ENCODE results near the gene TMEM163. TPM values are rescaled to one million over a fixed set of nuclear protein-coding genes. Genes with fewer than 3 reads are reported as not detected.
"Not testable (repeated sequence)": the region's sequence is repeated elsewhere in the genome, so short reads cannot be mapped to it uniquely, and the experiment has no call there.

Gene TMEM163
- total RNA-seq, result 0.81 and 2.2 TPM in 2 replicates

DNA sequence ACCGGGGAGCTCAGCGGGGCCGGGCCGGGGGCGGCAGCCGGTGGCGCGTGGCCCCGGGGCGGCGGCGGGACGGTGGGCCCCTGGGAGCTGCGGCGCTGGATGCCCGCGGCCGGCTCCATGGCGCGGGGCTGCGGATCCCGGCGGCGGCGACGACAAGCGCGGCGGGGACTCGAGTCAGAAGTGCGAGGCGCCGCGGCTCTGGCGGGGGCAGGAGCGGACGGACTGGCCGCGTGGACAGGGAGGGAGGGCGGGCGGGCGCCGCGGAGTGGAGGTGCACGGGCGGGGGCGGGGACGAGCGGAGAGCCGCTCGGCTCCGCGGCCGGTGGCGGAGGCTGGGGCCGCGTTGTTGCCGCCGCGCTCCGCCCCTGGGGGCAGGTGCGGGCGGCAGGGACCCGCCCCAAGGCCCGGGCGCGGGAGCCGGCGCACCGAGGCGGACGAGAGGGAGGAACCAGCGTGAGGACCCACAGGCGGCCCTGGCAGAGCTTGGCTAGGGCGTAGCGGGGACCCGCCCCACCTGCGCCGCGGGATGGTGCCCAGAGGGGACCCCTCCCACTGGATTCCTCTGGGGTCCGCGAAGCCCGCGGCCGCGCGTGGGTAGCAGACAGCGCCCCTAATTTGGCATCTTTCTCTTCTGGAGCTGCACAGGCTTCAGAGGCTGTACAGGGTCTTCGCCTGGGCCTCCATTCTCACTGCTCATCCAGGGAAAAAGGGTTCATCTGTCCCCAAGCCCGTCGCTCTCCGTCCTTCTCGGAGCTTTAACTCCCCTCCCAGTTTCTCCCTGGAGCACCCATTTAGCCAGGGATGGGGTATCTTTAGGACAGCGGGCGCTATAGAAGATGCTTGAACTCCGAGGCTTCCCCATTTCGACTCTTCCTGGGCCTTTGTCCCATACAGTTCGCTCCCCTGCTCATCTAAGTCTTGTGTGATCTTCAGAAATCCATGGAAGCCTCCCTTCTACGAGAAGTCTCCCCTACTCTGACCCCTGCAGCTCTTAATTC is at the start of gene TMEM163:
TMEM163 (minus strand) TSS at position 184 of the 998 bp plus-strand sequence.
- no peak for DNase-seq (ENCODE audit: low read depth, low spot score)

DNA sequence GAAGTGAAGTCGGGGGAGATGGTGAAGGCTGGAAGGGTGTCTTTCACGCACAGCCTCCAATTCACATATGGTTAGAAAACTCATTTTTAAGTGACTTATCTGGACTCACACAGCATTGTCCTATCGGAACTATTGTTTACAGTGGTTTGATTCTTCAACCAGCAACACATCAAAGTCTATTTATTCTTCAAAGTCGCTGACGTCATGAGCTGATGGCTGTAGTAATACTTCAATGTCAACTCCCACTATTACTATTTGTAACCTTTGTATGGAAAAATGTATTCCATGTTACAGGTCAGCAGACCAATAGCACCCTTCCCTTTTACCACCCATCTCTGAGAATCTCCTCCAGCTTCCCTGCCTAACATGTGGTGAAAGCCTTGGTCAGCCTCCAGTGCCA is 47.8 kb upstream of the TMEM163 start:
- DNase-seq (ENCODE audit: low read depth, low spot score), result no peak

DNA sequence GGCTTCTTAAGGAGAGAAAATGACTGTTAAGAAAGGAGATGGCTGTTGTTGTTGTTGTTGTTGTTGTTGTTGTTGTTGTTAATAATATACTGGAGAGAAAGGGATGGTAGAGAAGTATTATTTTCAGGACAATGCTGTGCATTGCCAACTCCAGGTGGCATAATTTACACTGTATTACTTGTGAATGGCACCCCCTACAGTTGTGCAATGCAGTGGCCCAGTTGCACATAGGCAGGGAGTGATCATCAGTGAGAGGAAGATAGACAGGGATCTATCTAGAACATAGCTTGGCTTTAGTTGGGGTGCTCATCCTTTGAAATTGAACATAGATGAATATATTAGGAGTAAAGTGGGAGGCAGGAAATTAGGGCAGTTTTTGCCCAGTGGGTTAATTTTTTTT is 47.2 kb upstream of the TMEM163 start:
- no peak for DNase-seq (ENCODE audit: low read depth, low spot score)

DNA sequence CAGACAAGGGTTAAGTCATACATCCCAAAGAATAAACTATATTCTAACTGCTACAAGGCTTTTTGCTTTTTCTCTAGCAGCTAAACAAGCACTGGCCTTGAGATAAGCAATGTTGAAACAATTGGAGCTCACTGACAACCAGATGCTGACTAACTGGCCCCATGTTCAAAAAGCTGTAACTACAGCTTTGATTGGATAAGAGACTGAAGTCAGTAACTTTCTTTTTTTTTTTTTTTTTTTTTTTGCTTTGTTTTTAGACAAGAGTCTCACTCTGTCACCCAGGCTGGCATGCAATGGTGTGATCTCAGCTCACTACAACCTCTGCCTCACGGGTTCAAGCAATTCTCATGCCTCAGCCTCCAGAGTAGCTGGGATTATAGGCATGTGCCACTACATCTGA is 45.4 kb upstream of the TMEM163 start:
- no peak for DNase-seq (ENCODE audit: low read depth, low spot score)

DNA sequence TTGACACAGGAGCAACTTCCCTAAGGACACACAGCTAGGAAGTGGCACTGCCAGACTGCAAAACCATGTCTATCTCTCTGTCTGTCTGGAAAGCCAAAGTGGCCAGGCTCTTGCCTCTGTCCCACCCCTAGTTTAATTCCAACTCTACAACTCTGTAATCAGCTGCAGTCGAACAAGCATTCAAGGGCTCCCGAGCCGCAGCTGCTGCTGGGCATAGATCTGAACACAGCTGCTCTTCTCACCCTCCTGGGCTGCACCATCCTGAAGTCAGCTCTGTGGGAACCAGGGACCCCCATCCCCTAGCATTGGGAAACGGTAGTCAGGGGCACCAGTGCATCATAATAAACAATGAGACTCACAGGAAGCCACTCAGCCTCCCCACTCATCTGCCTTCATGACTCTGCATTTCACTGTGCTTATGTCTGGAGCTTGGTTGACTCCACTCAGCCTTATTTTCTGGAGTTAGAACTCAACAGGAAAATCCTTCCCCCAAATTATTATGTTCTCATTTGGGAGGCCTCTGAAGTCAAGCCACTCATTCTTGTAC is 44.4 kb upstream of the TMEM163 start:
- no peak for DNase-seq (ENCODE audit: low read depth, low spot score)

DNA sequence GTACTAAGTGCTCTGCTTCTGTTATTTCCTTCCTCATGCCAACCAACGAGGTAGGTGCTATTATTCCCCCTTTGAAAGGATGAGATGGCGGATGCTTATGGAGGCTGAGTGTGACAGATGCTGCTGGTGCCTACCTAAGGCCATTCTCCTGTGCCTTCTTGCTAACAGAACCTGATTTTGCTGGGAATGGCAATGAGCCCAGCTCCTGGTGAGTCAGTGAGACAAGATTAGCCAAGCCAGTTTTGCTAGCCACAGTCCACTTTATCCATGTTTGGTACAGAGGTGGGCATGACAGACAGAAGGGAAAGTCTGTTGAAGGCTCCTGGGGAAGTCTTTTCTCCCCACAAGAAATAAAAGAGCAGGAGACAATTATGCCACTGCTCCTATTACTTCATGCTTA is 43.7 kb upstream of the TMEM163 start:
- no peak for DNase-seq (ENCODE audit: low read depth, low spot score)

DNA sequence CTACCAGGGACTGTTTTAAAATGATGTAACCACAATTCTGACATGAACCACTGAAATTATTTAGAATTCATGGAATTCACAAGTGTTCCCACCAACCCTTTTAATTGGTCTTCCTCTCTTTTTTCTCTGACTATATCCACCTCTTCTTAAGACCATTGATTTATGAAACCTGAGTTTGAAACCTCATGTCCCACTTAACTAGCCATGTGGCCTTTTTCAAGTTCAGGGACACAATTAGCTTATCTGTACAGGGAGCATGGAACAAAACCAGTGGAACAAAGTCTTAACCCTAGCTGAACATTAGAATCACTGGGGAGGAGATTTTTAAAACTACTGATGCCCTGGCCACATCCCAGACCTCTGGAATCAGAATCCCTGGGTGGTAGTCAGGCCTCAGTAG is 41.6 kb upstream of the TMEM163 start:
- no peak for DNase-seq (ENCODE audit: low read depth, low spot score)

DNA sequence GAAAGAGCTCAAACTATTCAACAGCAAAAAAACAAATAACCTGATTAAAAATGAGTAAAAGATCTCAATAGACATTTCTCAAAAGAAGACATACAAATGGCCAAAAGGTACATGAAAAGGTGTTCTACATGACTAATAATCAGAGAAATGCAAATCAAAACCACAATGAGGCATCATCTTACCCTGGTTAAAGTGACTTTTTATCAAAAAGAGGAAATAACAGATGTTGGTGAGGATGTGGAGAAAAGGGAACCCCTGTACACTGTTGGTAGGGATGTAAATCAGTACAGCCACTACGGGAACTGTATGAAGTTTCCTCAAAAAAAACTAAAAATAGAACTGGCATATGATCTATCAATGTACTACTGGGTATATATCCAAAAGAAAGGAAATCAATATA is 39.8 kb upstream of the TMEM163 start:
- DNase-seq (ENCODE audit: low read depth, low spot score), result no peak

DNA sequence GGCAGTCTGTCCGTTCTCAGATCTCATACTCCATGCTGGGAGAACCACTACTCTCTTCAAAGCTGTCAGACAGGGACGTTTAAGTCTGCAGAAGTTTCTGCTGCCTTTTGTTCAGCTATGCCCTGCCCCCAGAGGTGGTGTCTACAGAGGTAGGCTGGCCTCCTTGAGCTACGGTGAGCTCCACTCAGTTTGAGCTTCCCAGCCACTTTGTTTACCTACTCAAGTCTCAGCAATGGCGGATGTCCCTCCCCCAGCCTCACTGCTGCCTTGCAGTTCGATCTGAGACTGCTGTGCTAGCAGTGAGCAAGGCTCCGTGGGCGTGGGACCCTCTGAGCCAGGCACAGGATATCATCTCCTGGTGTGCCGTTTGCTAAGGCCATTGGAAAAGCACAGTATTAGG is 33.2 kb upstream of the TMEM163 start:
- not testable (repeated sequence) for DNase-seq (ENCODE audit: low read depth, low spot score)

DNA sequence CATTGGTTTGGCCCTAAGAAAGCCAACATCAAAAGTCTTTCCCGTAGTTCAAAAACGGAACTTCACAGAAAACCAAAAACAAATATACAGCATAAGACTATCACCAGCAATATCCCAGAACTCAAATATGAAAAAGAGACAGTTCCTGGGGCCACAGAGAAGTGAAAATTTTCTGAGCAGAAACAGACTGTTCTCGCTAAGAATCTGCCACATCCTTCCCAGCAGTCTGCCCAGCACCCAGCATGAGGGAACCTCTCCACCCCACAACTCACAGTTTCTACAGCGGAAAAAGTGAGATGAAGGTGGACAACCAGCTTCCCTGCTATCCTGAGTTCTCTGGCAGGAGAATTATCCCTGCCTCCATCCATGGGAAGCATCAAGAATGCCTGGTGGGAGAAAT is 26.7 kb upstream of the TMEM163 start:
- no peak for DNase-seq (ENCODE audit: low read depth, low spot score)

DNA sequence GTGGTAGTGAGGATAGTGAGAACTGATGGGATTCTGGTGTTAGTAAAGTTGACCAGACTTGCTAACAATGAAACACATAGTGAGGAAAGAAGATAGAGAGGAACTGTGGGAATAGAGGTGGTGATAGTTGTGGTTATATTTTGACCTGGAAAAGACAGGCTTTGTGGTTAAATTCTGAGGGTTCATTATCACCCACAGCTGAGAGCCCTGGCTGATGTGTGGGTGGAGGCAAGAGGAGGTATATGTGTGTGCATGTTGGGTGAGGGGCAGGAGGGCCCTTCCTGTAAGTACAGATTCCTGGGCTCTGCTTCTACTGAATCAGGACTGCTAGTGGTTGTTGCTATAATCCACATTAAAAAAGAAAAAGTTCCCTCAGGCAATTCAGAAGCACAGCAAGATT is 26.2 kb upstream of the TMEM163 start:
- DNase-seq (ENCODE audit: low read depth, low spot score), result no peak

DNA sequence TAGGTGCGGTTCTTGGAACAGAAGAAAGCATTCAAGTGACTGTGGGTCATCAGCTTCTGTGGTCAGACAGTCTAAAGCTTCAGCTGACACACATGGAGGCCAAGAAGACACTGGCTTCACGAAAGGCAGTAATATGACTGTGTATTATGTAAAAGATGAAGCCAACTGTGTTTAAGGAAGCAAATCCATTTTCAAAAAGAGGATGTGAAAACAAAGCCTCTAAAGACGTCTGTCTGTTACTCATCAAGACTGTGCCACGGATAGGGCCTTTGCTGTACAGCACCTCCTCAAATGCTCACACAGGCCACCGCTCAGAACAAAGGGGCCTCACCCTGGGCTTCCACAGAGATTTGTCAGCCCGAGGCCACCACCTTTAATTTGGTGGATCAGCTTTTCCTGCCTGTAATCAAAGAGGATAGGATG is 21.1 kb upstream of the TMEM163 start:
- no peak for DNase-seq (ENCODE audit: low read depth, low spot score)

DNA sequence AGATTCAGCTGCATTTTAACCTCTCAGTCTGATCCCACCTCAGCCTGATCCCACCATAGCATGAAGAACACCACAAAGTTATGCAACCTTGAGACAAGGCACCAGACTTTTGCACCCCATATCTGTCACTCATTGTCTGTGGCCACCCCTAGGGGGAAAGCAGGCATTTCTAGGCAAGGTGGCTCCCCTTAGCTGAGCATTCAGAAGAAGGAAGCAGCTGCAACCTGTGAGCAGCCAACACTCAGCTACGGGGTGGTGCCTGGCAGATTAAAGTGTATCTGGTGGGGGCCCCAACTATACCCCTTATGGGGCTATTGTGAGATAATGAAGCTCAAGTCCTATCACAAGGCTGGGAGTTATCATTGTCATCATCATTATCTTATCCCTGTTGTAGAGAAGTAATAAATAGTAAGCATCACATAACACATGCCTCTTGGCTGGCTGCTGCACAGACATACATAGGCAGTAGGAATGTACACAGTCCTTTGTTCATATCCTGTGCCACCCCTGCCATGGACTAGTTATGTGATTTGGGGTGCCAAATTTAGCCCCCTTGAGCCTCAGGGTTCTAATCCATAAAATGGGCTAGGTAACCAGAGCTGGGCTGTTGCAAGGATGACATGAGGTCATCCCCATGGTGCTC is 20.6 kb upstream of the TMEM163 start:
- no peak for DNase-seq (ENCODE audit: low read depth, low spot score)

DNA sequence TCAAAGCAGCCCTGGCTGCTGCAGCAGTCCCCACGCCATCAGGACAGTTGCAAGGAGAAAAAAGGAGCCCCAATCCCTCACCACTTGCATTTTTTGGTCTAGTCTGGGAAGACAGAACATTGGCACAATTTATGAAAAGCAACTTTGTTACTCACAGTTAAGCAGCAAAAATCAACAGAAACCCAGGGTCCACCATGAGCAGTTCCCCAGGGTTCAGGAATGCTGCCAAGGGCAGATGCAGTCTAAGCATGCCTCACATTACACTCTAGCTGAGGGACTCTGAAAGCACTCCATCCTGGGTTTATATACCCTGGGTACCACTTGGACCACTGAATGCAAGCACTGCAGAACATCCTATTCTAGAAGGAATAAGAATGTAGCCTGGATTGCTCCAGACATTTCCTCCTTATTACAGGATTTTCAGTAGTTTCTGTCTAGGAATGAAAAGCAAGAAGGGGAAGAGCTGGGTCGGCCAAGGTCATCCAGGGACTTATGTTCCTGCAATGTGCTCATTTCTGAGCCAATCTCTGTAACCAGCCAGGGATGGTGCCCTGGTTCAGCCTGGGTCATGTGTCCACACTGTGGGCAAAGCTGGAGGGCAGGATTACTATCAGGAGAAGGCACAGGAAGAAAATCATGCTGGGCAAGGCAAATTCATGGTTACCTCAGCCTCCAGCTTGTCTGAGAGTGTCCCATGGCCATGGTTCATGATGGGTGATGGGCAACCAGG is 19.5 kb upstream of the TMEM163 start:
- peak; percentile 17 for DNase-seq (ENCODE audit: low read depth, low spot score)

DNA sequence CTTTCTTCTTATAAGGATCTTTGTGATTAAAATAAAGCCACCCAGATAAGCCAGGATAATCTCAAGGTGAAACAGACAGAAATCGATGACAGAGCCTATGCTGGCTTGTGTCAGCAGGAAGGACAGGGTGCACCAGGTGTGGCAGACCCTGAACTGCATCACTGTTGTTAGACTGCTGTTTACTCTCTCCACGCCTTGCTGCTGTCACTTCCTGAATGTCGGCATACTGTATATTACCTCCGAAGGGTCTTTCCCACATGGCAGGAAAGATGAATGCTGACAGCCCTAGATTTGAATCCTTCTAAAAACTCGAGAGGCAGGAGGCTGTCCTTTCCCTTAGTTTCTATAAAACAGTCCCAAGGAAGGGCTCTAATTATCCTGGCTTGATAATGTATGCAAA is 18.9 kb upstream of the TMEM163 start:
- DNase-seq (ENCODE audit: low read depth, low spot score), result no peak

DNA sequence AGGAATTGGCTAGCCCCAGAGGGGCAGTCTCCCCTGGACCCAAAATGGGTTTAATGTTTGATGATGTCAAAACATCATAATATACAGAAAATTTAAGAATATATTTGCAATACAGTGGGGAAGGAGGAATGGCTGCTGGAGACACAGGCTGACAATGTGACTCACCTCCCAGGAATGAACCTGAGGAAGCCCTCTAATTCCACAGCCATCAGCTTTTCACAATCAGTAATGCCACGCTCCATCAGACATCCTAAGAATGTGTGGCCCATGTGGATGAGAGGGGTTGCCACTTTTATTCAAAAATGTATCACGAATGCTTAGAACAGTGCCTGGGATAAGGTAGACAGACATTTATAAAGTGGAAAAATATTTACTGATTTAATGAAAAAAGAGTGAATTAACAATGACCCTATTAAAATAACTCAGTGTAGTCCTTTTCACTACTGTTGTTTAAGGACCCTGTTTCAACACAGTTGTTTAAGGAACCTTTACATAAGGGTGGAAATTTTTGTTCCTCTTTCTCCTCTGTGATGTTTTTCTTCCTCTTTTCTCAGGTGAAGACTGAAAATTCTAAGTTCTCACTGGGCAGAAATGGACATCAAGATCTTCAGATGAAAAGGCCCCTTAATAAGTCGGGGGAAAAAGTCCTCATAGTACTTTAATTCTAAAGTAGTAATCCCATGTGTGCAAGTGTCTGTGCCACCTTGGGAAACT is 17.5 kb upstream of the TMEM163 start:
- peak; percentile 85 for DNase-seq (ENCODE audit: low read depth, low spot score)

DNA sequence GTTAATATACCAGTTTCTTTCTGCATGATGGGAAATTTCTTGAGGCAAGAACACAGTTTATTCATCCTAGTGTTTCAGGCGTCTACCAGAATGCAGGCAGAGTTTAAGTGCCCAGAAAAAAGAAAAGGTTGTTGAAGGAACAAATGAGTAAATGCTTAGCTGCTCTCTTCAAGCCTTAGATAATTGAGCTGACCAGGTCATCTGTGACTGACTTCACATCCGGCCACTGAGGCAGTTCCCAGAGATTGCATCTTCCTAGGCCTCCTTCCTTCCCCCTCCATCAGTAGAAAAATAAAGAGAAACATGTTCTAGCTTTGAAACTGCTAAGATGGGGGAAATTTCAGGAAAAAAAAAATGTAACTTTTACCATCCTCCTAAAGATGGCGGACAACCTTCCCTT is 9.4 kb upstream of the TMEM163 start:
- DNase-seq (ENCODE audit: low read depth, low spot score), result no peak

DNA sequence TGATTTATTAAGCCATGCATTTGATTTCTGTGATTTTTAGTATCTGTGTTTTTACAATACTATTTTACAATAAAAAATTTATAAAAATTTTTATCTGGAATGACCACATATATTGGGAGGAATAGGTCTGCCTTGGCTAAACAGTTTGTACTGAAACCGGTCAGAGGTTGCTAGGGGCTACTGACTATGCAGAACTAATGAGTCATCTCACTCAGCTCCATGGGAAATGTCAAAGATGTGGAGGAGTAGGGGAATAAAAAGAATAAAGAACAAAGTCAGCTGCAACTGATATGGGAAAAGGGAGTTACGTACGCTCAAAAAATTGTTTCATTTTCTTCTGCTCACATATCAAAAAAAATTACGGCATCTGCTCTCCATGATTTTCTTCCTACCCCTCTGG is 8.6 kb upstream of the TMEM163 start:
- DNase-seq (ENCODE audit: low read depth, low spot score), result peak; percentile 50

DNA sequence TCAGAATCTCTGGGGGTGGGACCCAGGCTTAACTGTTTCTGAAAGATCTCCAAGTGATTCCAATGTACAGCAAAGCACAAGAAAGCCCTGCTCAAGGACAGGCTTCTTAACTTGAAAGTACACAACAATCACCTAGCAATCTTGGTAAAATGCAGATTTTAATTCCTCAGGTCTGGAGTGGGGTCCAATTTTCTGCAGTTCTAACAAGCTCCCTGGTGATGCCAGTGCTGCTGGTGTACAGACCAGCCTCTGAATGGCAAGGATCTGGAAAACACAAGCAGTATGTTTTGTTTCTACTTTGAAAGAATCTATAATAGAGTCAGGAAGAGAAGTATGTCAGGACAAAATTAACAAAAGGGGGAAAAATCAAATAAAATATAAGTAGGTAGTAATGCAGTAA is 7.8 kb upstream of the TMEM163 start:
- no peak for DNase-seq (ENCODE audit: low read depth, low spot score)

DNA sequence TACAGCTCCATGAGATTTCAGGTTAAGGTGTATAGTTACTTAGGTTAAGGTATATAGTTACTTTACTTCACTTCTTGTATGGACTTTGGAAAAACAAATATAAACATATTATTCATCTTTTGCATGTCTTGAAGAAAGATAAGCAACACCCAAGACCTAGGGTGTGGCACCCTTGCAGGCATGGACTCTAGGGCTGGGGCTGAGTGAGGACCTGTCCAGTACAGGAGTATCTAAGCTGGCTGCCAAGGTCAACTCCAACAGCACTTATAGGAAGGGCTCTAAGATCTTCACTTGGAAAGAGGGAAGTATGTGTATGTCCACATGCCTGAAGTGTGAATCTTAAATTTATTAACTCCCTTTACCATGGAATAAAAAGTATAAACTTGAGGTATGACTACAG is 7.1 kb upstream of the TMEM163 start:
- no peak for DNase-seq (ENCODE audit: low read depth, low spot score)

DNA sequence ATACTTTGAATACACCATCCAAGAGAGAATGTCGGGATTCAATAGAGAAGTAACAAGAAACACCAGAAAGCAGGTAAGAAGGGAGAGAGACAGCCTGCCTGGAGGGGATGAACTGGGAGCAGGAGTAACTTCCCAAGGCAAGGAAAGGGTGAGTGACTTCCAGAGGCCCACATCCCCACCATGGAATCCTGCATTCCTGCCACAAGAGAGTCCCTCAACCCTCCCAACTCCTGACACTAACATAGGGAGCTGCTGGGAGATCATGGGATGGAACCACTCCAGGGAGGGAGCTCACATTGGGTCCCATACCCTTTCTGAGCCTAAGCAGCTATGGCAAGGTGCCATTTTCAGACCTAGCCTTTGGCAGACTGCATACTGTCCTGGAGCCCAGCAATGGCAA is 5.5 kb upstream of the TMEM163 start:
- no peak for DNase-seq (ENCODE audit: low read depth, low spot score)

Data from pulmonary artery endothelial cell (primary cell).